Measurements from ENCODE around the gene GREB1.

- TF ChIP-seq, protein P1, sequence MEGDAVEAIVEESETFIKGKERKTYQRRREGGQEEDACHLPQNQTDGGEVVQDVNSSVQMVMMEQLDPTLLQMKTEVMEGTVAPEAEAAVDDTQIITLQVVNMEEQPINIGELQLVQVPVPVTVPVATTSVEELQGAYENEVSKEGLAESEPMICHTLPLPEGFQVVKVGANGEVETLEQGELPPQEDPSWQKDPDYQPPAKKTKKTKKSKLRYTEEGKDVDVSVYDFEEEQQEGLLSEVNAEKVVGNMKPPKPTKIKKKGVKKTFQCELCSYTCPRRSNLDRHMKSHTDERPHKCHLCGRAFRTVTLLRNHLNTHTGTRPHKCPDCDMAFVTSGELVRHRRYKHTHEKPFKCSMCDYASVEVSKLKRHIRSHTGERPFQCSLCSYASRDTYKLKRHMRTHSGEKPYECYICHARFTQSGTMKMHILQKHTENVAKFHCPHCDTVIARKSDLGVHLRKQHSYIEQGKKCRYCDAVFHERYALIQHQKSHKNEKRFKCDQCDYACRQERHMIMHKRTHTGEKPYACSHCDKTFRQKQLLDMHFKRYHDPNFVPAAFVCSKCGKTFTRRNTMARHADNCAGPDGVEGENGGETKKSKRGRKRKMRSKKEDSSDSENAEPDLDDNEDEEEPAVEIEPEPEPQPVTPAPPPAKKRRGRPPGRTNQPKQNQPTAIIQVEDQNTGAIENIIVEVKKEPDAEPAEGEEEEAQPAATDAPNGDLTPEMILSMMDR (IDR thresholded peaks at IDR 0.05), result peak; percentile 85
- no peak for TF ChIP-seq EZH2 (IDR thresholded peaks at IDR 0.05; ENCODE audit: borderline replicate concordance, insufficient read depth, low read depth, low read length, poor library complexity, severe bottlenecking)
Measured at GRCh38 chr2:11688222-11689069, 154.6 kb downstream of the GREB1 start.

Data from B cell (primary cell).